H1 (cell line): ENCODE measurements around the gene NDRG2. TPM values are rescaled to one million over a fixed set of nuclear protein-coding genes. Genes with fewer than 3 reads are reported as not detected.

Experiments used
- CTBP2 ChIP-seq: IDR thresholded peaks from 2 replicates; pipeline ENCODE4 v1.7.0; 2011; ENCODE audit warnings: borderline replicate concordance, mild to moderate bottlenecking, moderate library complexity, mixed read lengths, low read length; ENCODE audit not compliant: insufficient read depth, insufficient read length
- CTCF ChIP-seq, 3 experiments: IDR thresholded peaks; 1 replicate in 2 of 3; 2 replicates in 1 of 3; pipeline versions ENCODE4 v1.5.1 to v1.6.1; 2011; ENCODE audit warnings: low read length in 3 of 3, mild to moderate bottlenecking in 3 of 3, inconsistent platforms in 2 of 3, low read depth in 1 of 3, moderate library complexity in 1 of 3; ENCODE audit not compliant: insufficient read depth in 1 of 3; ENCODE audit errors: control extremely low read depth in 1 of 3
- KDM1A ChIP-seq: fragments of 200-600, 300-600 bp; sonication (generic); IDR thresholded peaks from 2 replicates; pipeline ENCODE4 v1.7.1; 2016; ENCODE audit warnings: mild to moderate bottlenecking, low read length, borderline replicate concordance
- TCF12 ChIP-seq: IDR thresholded peaks from 2 replicates; pipeline ENCODE4 v1.6.1; 2011; ENCODE audit warnings: low read depth, mild to moderate bottlenecking, low read length
- polyA plus RNA-seq, 7 experiments: library from polyadenylated mRNA; depleted of rRNA in 3 of 7; stranded (reverse) in 5 of 7; unstranded in 2 of 7; fragments of >200 nt in 5 of 7; fragments of 200-250 nt in 2 of 7; gene quantifications; 1 replicate in 5 of 7; 2 replicates in 1 of 7; 4 replicates in 1 of 7; pipeline versions ENCODE4 v1.2.1 to v1.2.3, GENCODE V29; 2011 to 2013; ENCODE audit warnings: missing spikeins in 2 of 7, mixed read lengths in 2 of 7
- total RNA-seq: library from RNA; stranded (reverse); fragmentation: NEBNext Ultra II Directional; extraction: Animal tissue kit (Norgen Biotek cat#: 25700); gene quantifications from 2 replicates; pipeline ENCODE4 v1.2.1, GENCODE V29; 2021

The NDRG2 gene
- total and polyA plus RNA-seq, 2 of the 8 experiments (the other 6 are each of a cell fraction or from before 2014, with no cell fraction given): 29.9 to 48.6 TPM

- TF ChIP-seq CTBP2: no peak
- TF ChIP-seq CTCF (IDR thresholded peaks at IDR 0.05; ENCODE audit: control extremely low read depth in 1 of 3, insufficient read depth in 1 of 3, low read depth in 1 of 3, low read length in 3 of 3): no peak
- TF ChIP-seq KDM1A: no peak
- TF ChIP-seq TCF12: no peak
Measured at GRCh38 chr14:21034707-21035106, 9.8 kb upstream of the NDRG2 start, which contains the start of gene RNASE13 (continued).
